ENCODE data around the gene FOXO1. TPM values are rescaled to one million over a fixed set of nuclear protein-coding genes. Genes with fewer than 3 reads are reported as not detected.

The FOXO1 gene
- polyA plus RNA-seq, 1 experiment: 5.3 TPM

- no peaks in the 10 kb centered on the region for H3K36me3 ChIP-seq (ENCODE audit: control insufficient read depth, insufficient read depth, low read length)
- POLR2A ChIA-PET: no interaction called here
- DNase-seq (ENCODE audit: low read depth): no peak
- H3K27me3 ChIP-seq (ENCODE audit: control insufficient read depth, insufficient read depth, low read length): no peaks in the 10 kb centered on the region
- no peak for TF ChIP-seq CTCF (IDR thresholded peaks at IDR 0.05; ENCODE audit: insufficient read depth, low read depth, low read length)
- no peak overlapping the region for H3K4me3 ChIP-seq (ENCODE audit: low read depth, low read length)
- CTCF ChIA-PET: no interaction called here
Measured at GRCh38 chr13:40534456-40534855, 132.0 kb downstream of the FOXO1 start.

GRCh38 chr13:40533072-40533471 lies 133.4 kb downstream of the FOXO1 start:
- no peak for TF ChIP-seq CTCF (IDR thresholded peaks at IDR 0.05; ENCODE audit: insufficient read depth, low read depth, low read length)
- no peaks in the 10 kb centered on the region for H3K36me3 ChIP-seq (ENCODE audit: control insufficient read depth, insufficient read depth, low read length)
- H3K27me3 ChIP-seq (ENCODE audit: control insufficient read depth, insufficient read depth, low read length): no peaks in the 10 kb centered on the region
- ChIA-PET POLR2A (no interaction called here), CTCF (interaction anchor here (0.6 to 1.2 kb wide), 3 partner anchors 19 to 464 kb away, joined by 4 read pairs; no protein-coding TSS in a partner anchor)
- no peak overlapping the region for H3K4me3 ChIP-seq (ENCODE audit: low read depth, low read length)
- DNase-seq (ENCODE audit: low read depth): no peak

GRCh38 chr13:40530961-40531360 lies 135.5 kb downstream of the FOXO1 start:
- no peaks in the 10 kb centered on the region for H3K27me3 ChIP-seq (ENCODE audit: control insufficient read depth, insufficient read depth, low read length)
- no peak for TF ChIP-seq CTCF (IDR thresholded peaks at IDR 0.05; ENCODE audit: insufficient read depth, low read depth, low read length)
- ChIA-PET CTCF (no interaction called here), POLR2A (no interaction called here)
- H3K4me3 ChIP-seq (ENCODE audit: low read depth, low read length): no peak overlapping the region
- no peaks in the 10 kb centered on the region for H3K36me3 ChIP-seq (ENCODE audit: control insufficient read depth, insufficient read depth, low read length)
- no peak for DNase-seq (ENCODE audit: low read depth)

DNA sequence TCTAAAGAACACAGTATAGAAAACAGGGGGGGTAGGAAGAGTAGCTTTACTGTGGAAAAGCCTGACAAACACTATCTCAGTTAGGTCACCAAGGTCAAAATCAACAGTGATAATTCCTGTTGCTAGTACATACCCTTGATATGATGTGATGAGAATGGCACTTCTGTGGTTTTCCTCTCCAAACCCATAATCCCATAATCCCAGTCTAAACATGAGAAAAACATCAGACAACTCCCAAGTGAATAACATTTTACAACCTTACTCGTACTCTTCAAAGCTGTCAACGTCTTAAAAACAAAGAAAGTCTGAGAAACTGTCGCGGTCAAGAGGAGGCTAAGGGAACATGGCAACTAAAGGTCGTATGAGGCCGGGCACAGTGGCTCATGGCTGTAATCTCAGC lies 137.6 kb downstream of the FOXO1 start:
- Histone ChIP-seq H3K4me3 (ENCODE audit: low read depth, low read length) (no peak overlapping the region), H3K27me3 (ENCODE audit: control insufficient read depth, insufficient read depth, low read length) (no peaks in the 10 kb centered on the region), H3K36me3 (ENCODE audit: control insufficient read depth, insufficient read depth, low read length) (no peaks in the 10 kb centered on the region)
- CTCF ChIA-PET: interaction anchor here (1.2 kb wide), 1 partner anchor 12 kb away, joined by 3 read pairs; no protein-coding TSS in a partner anchor
- no peak for DNase-seq (ENCODE audit: low read depth)
- POLR2A ChIA-PET: no interaction called here
- TF ChIP-seq CTCF (IDR thresholded peaks at IDR 0.05; ENCODE audit: insufficient read depth, low read depth, low read length): no peak

DNA sequence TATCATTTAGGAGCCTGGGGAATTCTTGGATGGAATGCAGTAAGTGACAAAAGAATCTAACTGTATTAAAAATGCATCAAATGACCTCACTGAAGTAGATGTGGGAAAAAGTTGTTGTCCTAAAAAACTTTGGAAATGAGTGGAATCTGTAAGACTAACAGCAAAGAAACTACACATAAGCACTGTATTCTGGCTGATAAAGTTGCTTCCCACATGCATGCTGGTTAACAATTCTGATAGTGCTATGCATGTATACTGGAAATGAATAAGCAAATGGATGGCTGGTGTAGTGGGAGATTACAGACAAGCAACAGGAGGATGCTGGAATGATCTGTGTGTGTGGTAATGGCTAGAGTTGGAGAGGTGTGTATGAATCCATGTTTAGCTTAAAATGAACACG lies 138.5 kb downstream of the FOXO1 start:
- CTCF ChIA-PET: no interaction called here
- POLR2A ChIA-PET: no interaction called here
- no peak for DNase-seq (ENCODE audit: low read depth)
- Histone ChIP-seq H3K27me3 (ENCODE audit: control insufficient read depth, insufficient read depth, low read length) (no peaks in the 10 kb centered on the region), H3K36me3 (ENCODE audit: control insufficient read depth, insufficient read depth, low read length) (no peaks in the 10 kb centered on the region), H3K4me3 (ENCODE audit: low read depth, low read length) (no peak overlapping the region)
- no peak for TF ChIP-seq CTCF (IDR thresholded peaks at IDR 0.05; ENCODE audit: insufficient read depth, low read depth, low read length)

Measured in BJ (cell line).